HG03103 (cell line): Measurements from ENCODE around the gene PAQR5.
"Not testable (repeated sequence)": the region's sequence is repeated elsewhere in the genome, so short reads cannot be mapped to it uniquely, and the experiment has no call there.

Source experiments
- ATAC-seq: cut with Tn5 transposase; IDR thresholded peaks from one replicate; pipeline ENCODE4 v1.9.1; 2021; ENCODE audit warnings: low read depth; ENCODE audit not compliant: unreplicated experiment

PAQR5 gene

GRCh38 chr15:69314736-69315135 lies 16.0 kb downstream of the PAQR5 start:
- no peak for ATAC-seq

DNA sequence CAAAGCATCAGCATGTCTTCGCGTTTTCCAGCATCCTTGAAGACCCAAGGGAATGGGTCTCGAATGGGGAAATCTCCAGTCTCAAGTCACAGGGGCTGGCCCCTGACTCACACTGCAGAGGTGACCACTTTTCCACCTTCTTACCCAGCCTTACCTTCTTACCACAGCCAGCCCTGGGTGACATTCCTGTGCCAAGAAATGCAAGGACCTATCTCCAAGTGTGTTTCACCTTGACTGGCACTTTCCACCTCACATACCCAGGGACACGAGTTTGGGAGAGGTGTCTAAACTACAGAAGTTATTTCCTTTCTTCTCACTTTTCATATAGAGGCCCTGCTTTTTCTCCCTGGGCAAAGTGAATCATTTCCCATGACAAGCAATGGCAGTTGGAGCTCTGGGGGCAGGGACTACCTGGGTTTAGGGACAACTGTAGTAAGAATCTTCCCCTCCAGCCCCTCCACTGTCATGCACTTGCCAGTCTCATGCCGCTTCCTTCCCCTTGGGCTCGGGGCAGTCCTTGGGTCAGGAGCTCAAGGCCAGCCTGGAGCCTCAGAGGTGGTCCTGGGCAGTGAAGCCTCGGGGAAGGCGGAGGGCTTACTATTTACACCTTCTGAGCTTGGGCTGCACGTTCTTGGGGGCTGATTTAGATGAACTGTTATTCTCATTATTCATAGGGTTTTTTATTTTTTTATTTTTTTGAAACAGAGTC lies 16.8 kb downstream of the PAQR5 start:
- no peak for ATAC-seq

- no peak for ATAC-seq
These were observed 17.6 kb downstream of the PAQR5 start for GRCh38 chr15:69316291-69316690.

DNA sequence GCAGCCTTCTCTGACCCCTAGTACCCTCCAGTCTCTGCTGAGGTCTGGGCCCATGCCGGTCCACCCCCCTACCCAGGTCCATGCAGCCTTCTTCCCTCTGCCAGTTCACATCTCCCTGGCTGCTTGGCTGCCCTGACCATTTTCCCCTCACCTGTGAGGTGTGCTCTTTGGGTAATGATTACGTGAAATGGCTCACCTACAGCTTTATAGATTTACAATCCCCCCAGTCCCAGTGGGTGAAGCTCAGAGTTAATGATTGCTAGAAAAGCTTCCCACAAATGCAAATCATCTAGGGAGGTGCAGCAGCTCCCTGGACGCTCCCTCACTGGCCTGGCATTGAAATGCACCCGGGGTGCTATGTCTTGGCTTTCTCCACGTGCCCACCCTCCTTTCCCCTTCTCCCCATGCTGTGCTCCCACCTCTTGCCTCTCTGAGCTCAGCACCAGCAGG lies 18.7 kb downstream of the PAQR5 start:
- no peak for ATAC-seq

- ATAC-seq: no peak
These were observed 19.3 kb downstream of the PAQR5 start for GRCh38 chr15:69318033-69318432.

- no peak for ATAC-seq
These were observed 21.0 kb downstream of the PAQR5 start for GRCh38 chr15:69319384-69320375.

DNA sequence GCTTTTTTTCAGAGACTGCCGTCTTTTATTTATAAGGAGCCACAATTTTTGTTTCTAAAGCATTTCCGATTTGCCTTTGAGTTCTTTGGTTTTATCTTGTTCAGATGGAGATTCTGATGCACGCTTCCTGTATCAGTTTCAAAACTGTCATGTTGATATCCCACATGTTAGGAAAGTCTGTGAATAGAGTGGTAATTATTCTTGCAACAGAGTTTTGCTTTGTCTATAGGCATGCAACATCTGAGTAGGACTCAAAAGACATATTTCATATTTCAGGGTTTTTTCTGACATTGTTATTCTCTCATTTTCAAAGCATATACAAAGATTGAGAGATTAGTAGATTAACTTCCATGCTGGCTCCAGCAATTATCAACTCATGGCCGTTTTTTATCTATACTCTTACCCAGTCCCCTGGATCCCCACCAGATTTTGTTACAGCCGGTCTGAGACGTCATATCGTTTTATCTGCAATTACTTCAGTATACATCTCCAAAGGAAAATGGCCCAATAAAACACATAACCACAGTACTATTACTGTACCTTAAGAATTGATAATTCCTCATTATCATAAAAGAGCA lies 22.4 kb downstream of the PAQR5 start:
- ATAC-seq: no peak

GRCh38 chr15:69323893-69324430 lies 25.2 kb downstream of the PAQR5 start:
- ATAC-seq: no peak

DNA sequence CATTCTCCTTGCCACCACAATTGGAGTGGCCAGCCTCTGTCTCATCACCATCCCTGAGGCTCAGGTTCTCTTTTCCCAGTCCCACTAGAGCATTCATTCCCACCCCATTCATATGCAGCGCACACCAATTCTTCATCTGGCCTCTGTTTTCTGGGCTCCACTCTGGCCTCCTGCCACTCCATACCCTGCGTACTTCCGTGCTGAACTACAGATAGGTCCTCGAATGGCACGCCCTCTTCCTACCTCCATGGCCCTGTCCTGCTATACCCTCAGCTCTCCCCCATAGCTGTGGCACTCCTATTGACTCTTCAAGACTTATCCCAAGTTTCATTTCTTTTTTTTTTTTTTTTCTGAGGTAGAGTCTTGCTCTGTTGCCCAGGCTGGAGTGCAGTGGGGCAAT lies 25.9 kb downstream of the PAQR5 start:
- no peak for ATAC-seq

GRCh38 chr15:69325456-69325971 lies 26.8 kb downstream of the PAQR5 start:
- ATAC-seq: no peak

- no peak for ATAC-seq
These were observed 29.4 kb downstream of the PAQR5 start for GRCh38 chr15:69328080-69328479.

- ATAC-seq: no peak
These were observed 30.0 kb downstream of the PAQR5 start for GRCh38 chr15:69328739-69329138.

GRCh38 chr15:69337138-69337537 lies 38.4 kb downstream of the PAQR5 start:
- no peak for ATAC-seq

DNA sequence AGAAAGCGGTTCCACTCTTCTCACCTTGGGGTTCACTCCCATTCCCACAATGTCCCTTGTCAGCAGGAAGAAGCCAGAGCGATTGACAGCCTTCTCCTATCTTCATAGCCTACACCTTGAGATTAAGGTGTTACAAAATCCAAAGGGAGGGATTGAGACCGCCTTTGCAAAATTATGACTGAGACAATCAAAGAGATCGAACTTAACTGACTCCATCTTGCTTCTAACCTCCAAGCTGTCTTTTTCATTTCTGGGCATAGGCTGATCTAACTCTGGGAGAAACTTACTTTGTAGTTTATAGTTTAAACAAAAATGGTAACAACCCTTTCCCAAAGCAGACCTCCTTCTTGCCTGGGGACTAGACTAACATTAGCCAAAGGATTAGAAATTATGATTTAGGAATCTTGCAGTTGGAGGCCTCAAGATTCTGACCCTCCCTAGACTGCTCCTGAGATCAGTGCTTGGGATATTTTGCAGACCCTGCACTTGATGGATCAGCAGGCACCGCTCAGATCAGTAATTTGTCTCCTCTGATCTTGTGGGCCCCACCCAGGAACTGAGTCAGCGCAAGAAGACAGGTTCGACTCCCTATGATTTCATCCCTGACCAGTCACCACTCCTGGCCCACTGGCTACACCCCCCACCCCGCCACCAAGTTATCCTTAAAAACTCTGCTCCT lies 40.0 kb downstream of the PAQR5 start:
- no peak for ATAC-seq

GRCh38 chr15:69339214-69339543 lies 40.5 kb downstream of the PAQR5 start:
- ATAC-seq: not testable (repeated sequence)

DNA sequence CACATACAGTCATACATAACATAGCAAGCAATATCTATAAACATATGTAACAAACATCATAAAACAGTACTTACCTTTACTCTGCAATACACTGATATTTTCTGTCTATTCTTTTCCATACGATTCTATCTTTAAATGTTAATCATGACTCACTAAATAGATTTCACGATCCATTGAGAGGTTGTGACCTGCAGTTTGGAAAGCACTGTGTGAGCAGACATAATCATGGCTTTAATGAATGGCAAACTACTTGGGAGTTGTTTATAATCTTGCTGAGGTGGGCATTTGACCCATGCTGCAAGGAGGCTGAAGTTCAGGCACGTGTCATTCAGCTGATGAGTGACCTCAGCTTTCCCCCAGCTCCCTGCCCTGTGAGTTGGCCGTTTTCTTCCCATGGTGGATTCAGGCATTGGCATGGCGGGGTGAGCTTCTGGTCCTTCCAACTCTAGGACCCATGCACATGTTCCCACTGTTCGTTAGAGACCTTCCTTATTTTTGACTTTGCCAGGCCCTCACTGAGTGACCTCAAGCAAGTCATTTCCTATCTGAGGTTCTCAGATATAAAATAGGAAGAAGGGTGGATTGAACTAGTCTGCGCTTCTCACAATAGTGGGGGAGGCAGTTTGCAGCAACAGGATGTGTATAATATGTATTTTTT lies 41.7 kb downstream of the PAQR5 start:
- ATAC-seq: no peak

DNA sequence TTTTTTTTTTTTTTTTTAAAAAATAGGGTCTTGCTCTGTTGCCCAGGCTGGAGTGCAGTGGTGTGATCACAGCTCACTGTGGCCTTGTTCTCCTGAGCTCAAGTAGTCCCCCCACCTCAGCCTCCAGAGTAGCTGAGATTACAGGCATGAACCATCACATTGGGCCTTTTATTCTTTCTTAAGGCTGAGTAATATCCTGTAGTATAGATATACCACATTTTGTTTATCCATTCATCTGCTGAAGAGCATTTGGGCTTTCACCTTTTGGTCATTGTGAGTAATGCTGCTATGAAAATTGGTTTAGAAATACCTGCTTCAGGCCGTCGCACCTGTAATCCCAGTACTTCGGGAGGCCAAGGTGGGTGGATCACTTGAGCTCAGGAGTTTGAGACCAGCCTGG lies 42.6 kb downstream of the PAQR5 start:
- no peak for ATAC-seq

DNA sequence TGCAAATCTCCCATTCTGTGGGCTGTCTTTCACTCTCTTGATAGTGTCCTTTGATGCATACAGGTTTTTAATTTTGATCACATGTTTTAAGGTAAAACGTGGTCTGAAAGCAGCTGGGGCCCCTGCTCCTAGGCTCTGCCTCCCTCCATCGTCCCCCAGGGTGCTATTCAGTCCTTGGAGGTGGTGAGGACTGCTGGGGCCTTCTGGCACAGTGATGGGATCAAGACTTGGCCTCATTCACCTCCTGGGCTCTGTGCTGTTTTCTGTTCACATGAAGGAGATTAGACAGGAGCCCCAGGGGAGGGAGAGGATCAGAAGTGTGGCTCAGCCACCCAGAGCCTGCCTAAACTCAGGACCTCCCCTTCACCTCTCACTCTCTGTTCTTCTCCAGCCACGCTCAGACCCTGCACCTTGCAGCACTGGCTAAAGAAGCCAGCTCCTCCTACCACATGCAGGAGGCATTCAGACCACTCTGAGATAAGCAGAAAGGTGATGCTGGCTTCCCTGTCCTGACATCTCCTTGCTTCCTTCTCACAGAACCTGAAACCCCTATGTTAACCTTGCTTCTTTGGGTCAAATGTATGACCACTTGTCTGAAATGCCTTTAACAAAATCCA lies 43.9 kb downstream of the PAQR5 start:
- no peak for ATAC-seq

GRCh38 chr15:69343133-69343532 lies 44.4 kb downstream of the PAQR5 start:
- no peak for ATAC-seq
